ENCODE measurements around the gene HAPLN3.

HAPLN3 gene

DNA sequence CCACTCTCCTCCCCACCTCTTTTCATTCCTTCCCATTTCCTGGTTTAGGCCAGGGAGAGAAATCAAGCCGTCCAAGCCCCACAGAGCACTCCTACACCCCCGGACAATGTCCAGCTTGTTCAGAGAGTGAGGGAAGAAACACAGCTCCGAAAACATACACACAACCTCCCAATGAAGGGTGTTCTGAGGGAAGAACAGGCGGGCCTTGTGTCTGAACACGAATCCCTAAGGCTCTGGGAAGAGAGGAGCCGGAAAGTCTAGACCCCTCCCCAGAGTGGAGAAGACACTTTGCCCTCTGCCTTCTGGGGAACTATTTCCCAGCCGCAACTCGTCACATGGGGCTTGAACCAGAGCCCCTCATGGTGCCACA, 61.6 kb downstream of the HAPLN3 start:
- ChIA-PET CTCF (interaction anchor here (1.5 to 2.9 kb wide), 2 partner anchors 177 to 210 kb away, joined by 8 to 15 read pairs; no protein-coding TSS in a partner anchor), POLR2A (no interaction called here)
- no peak for DNase-seq
- no peaks in the 10 kb centered on the region for H3K9me3 ChIP-seq (ENCODE audit: control extremely low read depth in 1 of 5, control insufficient read depth in 4 of 5, insufficient read depth in 2 of 5, low read depth in 1 of 5, low read length in 4 of 5)
- H3K4me1 ChIP-seq (ENCODE audit: control extremely low read depth in 1 of 4, control insufficient read depth in 4 of 4, insufficient read depth in 4 of 4, low read length in 3 of 4): no peaks in the 10 kb centered on the region
- no peaks in the 10 kb centered on the region for H3K36me3 ChIP-seq (ENCODE audit: control insufficient read depth in 4 of 4, insufficient read depth in 4 of 4, low read length in 3 of 4)
- WGBS (ENCODE audit: insufficient coverage): 92% methylated on average over 5 of the region's 8 CpGs
- H3K4me3 ChIP-seq (ENCODE audit: control insufficient read depth in 1 of 7, extremely low read depth in 1 of 7, insufficient read depth in 4 of 7, low read depth in 2 of 7, low read length in 6 of 7): no peak overlapping the region
- no peak overlapping the region for H3K27ac ChIP-seq (ENCODE audit: insufficient read depth in 1 of 2, low read depth in 1 of 2, low read length in 2 of 2, poor library complexity in 1 of 2, severe bottlenecking in 2 of 2)
- H3K27me3 ChIP-seq (replicated peaks in 2 of 5; ENCODE audit: control insufficient read depth in 4 of 5, insufficient read depth in 5 of 5, low read length in 4 of 5): peaks cover 0 to 4% (median 0%) of the 10 kb centered on the region in 5 experiments

DNA sequence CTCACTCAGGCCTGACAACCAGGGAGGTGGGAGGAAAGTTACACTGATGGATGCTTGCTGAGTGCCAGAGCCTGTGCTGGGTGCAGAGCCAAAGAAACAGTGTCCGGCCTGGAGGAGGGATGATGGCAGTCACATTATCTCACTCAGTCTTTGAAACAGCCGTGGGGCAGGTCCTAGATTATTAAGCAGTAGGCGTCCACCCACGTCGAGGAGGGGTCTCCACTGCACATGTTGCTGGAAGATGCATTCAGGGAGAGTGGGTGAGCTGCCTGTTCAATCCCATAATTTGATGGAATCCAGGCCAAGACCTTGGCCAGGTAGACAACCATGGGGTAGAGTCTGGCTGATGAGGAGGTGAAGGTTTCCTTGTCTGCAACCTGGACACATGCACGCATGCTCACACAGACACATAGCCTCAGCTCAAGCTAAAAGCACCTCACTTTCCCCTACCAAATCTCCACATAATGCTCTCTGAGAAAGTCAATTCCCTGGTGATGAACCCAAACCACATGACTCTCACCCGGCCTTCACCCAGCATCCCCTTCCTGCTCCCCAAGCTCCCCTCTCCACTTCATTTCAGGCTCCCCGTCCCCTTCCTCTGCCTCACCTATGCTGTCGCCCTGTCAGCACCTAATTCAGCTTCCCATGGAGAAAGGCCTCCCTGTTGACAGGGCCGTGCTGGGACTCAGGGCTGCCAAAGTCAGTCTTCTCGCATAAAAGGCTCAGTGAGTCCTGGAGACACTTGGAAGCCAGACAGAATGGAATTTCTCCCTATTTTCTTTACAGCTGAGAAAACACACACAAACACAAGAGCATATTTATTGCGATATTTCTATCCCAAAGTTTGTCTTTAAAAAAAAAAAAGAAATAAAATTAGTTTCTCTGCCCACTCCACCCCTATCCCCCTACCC, 62.3 kb downstream of the HAPLN3 start:
- Histone ChIP-seq H3K4me3 (ENCODE audit: control insufficient read depth in 1 of 7, extremely low read depth in 1 of 7, insufficient read depth in 4 of 7, low read depth in 2 of 7, low read length in 6 of 7) (no peak overlapping the region), H3K27ac (ENCODE audit: insufficient read depth in 1 of 2, low read depth in 1 of 2, low read length in 2 of 2, poor library complexity in 1 of 2, severe bottlenecking in 2 of 2) (no peak overlapping the region), H3K27me3 (replicated peaks in 2 of 5; ENCODE audit: control insufficient read depth in 4 of 5, insufficient read depth in 5 of 5, low read length in 4 of 5) (peaks cover 0 to 1% (median 0%) of the 10 kb centered on the region in 5 experiments), H3K9me3 (ENCODE audit: control extremely low read depth in 1 of 5, control insufficient read depth in 4 of 5, insufficient read depth in 2 of 5, low read depth in 1 of 5, low read length in 4 of 5) (no peaks in the 10 kb centered on the region), H3K4me1 (ENCODE audit: control extremely low read depth in 1 of 4, control insufficient read depth in 4 of 4, insufficient read depth in 4 of 4, low read length in 3 of 4) (no peaks in the 10 kb centered on the region), H3K36me3 (ENCODE audit: control insufficient read depth in 4 of 4, insufficient read depth in 4 of 4, low read length in 3 of 4) (no peaks in the 10 kb centered on the region)
- no peak for DNase-seq
- ChIA-PET POLR2A (no interaction called here), CTCF (interaction anchor here (1.0 to 2.9 kb wide), 2 partner anchors 177 to 209 kb away, joined by 3 to 15 read pairs; no protein-coding TSS in a partner anchor)
- 90% methylated on average over 11 of the region's 12 CpGs for WGBS (ENCODE audit: insufficient coverage)

DNA sequence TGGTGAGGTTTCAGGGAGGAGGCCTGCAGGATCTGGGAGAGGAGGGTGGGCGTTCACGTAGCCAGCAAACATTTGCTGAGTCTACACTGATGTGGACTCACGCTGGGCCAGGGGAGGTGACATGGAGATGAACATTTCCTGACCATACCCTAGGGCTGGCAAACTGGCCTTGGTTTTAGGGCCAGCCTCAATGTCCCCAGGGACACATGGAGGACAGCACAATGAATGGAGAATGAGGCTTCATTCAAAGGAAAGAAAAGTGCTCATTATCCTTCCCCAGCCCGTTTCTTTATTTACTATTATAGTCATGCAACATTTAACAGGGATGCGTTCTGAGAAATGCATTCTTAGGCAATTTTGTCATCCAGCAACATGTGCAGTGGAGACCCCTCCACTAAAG, 65.3 kb downstream of the HAPLN3 start:
- Histone ChIP-seq H3K27me3 (replicated peaks in 2 of 5; ENCODE audit: control insufficient read depth in 4 of 5, insufficient read depth in 5 of 5, low read length in 4 of 5) (peaks cover 0 to 5% (median 0%) of the 10 kb centered on the region in 5 experiments), H3K4me1 (ENCODE audit: control extremely low read depth in 1 of 4, control insufficient read depth in 4 of 4, insufficient read depth in 4 of 4, low read length in 3 of 4) (no peaks in the 10 kb centered on the region), H3K4me3 (ENCODE audit: control insufficient read depth in 1 of 7, extremely low read depth in 1 of 7, insufficient read depth in 4 of 7, low read depth in 2 of 7, low read length in 6 of 7) (no peak overlapping the region), H3K27ac (ENCODE audit: insufficient read depth in 1 of 2, low read depth in 1 of 2, low read length in 2 of 2, poor library complexity in 1 of 2, severe bottlenecking in 2 of 2) (no peak overlapping the region), H3K36me3 (ENCODE audit: control insufficient read depth in 4 of 4, insufficient read depth in 4 of 4, low read length in 3 of 4) (no peaks in the 10 kb centered on the region), H3K9me3 (ENCODE audit: control extremely low read depth in 1 of 5, control insufficient read depth in 4 of 5, insufficient read depth in 2 of 5, low read depth in 1 of 5, low read length in 4 of 5) (no peaks in the 10 kb centered on the region)
- WGBS (ENCODE audit: insufficient coverage): 75% methylated on average over 4 of the region's 5 CpGs
- DNase-seq: no peak
- ChIA-PET CTCF (no interaction called here), POLR2A (no interaction called here)

DNA sequence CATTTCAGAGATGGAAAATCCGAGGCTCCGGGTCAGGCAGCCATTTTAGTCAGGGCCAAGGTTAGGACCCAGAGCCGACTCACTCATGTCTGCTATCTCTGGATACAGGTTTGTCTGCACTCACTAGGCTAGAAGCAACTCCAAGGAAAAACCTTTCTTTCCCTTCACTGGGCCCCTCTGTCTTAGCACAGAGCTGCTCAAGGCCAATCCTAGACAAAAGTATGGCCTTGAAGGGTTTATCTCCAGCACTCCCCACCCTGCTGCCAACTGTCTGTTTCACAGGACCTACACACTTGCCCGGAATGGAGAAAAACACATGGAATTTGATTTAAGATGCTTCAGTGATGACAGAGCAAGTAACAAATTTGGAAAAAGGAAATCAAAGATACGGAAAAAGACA, 66.6 kb downstream of the HAPLN3 start:
- CTCF ChIA-PET: interaction anchor here (1.1 kb wide), 1 partner anchor 219 kb away, joined by 3 read pairs; no protein-coding TSS in a partner anchor
- POLR2A ChIA-PET: no interaction called here

More for the DNA sequence above, 66.6 kb downstream of the HAPLN3 start:
- Histone ChIP-seq H3K9me3 (ENCODE audit: control extremely low read depth in 1 of 5, control insufficient read depth in 4 of 5, insufficient read depth in 2 of 5, low read depth in 1 of 5, low read length in 4 of 5) (no peaks in the 10 kb centered on the region), H3K4me1 (ENCODE audit: control extremely low read depth in 1 of 4, control insufficient read depth in 4 of 4, insufficient read depth in 4 of 4, low read length in 3 of 4) (no peaks in the 10 kb centered on the region), H3K27me3 (replicated peaks in 2 of 5; ENCODE audit: control insufficient read depth in 4 of 5, insufficient read depth in 5 of 5, low read length in 4 of 5) (peaks cover 0 to 5% (median 0%) of the 10 kb centered on the region in 5 experiments), H3K4me3 (ENCODE audit: control insufficient read depth in 1 of 7, extremely low read depth in 1 of 7, insufficient read depth in 4 of 7, low read depth in 2 of 7, low read length in 6 of 7) (no peak overlapping the region), H3K36me3 (ENCODE audit: control insufficient read depth in 4 of 4, insufficient read depth in 4 of 4, low read length in 3 of 4) (no peaks in the 10 kb centered on the region), H3K27ac (ENCODE audit: insufficient read depth in 1 of 2, low read depth in 1 of 2, low read length in 2 of 2, poor library complexity in 1 of 2, severe bottlenecking in 2 of 2) (no peak overlapping the region)
- no peak for DNase-seq
- WGBS (ENCODE audit: insufficient coverage): 96% methylated on average over 5 of the region's 5 CpGs

Data from common myeloid progenitor, CD34-positive (primary cell).